HG02840 (cell line): ENCODE measurements around the gene KRTAP22-2.

ENCODE experiments used
- ATAC-seq: cut with Tn5 transposase; IDR thresholded peaks from one replicate; pipeline ENCODE4 v1.9.1; 2021; ENCODE audit warnings: mild to moderate bottlenecking, moderate library complexity, moderate number of reproducible peaks; ENCODE audit not compliant: unreplicated experiment, low FRiP score

Gene KRTAP22-2

DNA sequence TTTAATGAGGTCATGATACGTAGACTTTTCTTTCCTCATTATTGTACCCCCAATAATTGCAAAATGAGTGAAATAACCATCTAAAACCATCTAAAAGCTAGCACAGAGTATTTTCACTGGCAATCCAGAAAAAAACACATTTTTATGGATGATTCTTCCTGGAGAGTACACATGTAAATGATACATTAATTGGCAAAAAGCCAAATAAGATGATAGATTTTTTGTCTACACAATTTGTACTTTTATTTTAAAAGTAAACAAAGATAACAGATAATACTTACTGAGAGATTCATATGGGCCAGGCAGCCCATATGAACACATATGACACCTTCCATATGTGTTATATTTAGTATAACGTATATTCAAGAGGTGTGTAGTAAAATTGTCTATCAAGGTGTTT is 26.6 kb downstream of the KRTAP22-2 start:
- ATAC-seq, result no peak

DNA sequence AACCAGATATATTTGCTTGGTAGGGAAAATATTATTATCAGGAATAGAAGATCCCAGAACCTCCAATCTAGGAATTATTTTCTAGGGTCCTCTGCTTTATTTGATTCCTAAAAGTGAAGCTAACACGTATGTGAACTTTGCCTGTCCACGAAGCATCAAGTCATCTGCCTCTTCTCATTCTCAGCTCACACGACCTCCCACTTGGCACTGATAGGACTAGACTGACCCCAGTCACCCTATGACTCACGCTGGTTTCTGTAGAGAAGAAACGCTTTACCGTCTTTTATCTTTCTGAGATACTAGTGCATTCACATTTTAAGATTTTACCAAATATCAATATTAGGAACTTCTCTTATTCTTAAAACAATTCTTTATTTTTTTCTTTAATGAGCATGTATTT is 27.1 kb downstream of the KRTAP22-2 start:
- ATAC-seq, result no peak

DNA sequence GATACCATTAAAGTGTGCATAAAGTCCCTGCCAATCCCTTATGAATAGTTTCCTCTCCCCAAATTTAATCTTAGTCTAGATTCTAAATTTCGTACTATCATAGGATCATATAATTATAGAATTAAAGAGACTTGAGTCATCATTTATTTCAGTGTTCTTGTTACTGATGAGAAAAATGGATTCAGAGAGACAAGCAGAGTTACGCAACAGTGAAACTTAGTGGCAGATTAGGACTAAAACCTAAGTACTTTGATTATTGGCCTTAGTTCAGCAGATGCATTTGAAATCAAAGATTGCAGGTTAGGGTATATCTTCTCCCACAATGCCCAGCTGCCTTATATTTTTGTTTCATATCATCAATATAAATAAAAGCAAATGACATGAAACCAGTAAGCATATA is 28.2 kb downstream of the KRTAP22-2 start:
- ATAC-seq, result no peak

DNA sequence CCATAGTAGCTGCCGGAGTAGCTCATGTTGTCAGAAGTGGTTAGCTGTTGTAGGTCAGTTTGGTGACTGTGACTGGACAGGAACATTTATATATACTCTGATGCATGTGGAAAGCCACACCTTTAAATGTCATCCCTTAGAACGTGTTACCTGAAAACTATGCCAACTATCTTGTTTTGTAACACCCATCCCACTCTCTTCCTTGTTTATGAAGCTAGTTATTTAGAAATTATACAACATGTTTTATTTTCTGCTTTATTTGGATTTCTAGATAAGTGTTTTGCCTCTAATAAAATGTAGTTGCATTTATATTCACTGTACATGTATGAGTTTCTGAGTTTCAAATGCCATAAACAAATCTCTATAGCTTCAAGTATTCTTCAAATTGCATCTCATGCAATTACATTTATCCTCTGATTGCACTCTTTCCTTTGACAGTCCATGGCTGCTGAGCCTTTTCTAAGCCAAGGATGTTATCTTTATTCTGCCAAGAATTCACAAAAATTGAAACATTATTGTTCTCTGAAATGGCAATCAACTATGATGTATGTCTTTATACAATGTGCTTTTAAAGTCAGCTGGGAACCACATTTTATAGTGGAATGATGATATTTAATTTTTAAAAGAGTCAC is 28.8 kb downstream of the KRTAP22-2 start, which contains the start of gene KRTAP19-7:
Gene KRTAP19-7 (minus strand): TSS at position 51 of the 632 bp plus-strand sequence. CDS start 25 bp downstream, at position 26.
- no peak for ATAC-seq

DNA sequence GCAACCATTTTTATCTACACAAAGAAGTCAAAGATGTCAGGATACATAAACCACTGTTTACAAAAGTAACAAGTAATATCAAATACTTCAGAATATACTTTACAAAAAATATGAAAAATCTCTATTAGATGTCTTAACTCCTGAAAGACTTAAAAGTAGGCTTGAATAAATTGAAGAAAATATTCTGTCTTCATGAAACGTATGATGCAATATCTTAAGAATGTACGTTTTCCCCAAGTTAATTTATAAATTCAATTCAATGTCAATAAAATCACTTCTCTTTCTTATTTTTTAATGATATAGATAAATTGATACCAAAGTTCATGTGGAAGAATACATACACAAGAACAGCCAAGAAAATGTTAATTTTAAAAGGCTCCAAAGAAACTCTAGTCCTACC is 35.1 kb downstream of the KRTAP22-2 start:
- ATAC-seq, result no peak

DNA sequence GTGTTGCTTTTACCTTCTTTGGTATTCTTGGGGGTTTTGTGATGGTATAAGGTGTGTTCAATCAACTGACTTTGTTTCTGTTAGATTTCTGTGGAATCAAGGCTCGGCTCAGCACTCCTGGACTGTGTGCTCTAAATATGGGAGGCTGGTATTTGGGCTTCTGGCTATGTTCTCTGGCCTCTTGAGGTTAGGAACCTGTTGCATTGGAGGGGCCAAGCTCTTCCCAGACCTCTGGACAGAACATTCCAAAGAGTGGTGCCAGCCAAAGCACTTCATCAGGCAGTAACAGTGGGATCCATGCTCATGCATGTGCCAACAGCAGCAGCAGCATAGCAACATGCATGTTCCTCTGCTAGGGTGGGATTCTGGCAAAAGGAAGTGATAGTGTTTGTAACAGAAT is 37.4 kb downstream of the KRTAP22-2 start:
- no peak for ATAC-seq

DNA sequence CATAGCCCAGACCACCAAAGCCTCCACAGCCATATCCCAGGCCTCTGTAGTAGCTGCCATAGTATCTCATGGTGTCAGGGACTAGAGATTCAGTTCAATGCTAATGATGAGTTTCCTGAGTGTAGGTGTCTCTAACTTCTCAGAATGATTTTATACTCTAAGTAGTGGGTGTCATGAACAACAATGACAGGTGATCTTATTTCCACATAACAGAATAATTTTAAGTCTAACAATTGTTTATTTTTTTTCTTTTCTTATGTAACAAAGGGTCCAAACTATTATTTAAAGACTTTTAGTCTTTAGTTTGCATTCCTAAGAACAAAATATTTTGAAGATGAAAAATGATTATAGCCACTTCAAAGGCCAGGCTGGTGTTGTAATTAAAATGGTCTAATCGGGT is 48.4 kb downstream of the KRTAP22-2 start, which contains the start of gene KRTAP19-6:
Gene KRTAP19-6 (minus strand): TSS at position 101 of the 400 bp plus-strand sequence. CDS start 31 bp downstream, at position 70.
- no peak for ATAC-seq
